ENCODE data around the gene EZR. TPM values are rescaled to one million over a fixed set of nuclear protein-coding genes. Genes with fewer than 3 reads are reported as not detected.

EZR gene
- total RNA-seq, 1 experiment from 2014 or later = 375 TPM

GRCh38 chr6:158743033-158743651 is 76.0 kb downstream of the EZR start:
- Histone ChIP-seq H3K18ac (ENCODE audit: insufficient read length, low read depth, low read length) (no peak overlapping the region), H3K4ac (ENCODE audit: low read depth, low read length) (no peak overlapping the region), H3K9me3 (ENCODE audit: control insufficient read depth, low read depth, low read length) (no peaks in the 10 kb centered on the region), H4K8ac (replicated peaks; ENCODE audit: insufficient read length, low read depth, low read length) (no peak overlapping the region), H4K91ac (ENCODE audit: insufficient read length, low read depth, low read length) (no peak overlapping the region), H4K20me1 (ENCODE audit: control insufficient read depth, insufficient read depth, insufficient read length) (no peaks in the 10 kb centered on the region), H2BK12ac (ENCODE audit: insufficient read length, low read depth, low read length) (no peak overlapping the region), H2BK20ac (ENCODE audit: low read depth, low read length, poor library complexity, severe bottlenecking) (no peak overlapping the region), H3K4me1 (ENCODE audit: insufficient read depth, low read length) (no peaks in the 10 kb centered on the region), H4K5ac (ENCODE audit: insufficient read length, low read depth, low read length) (no peak overlapping the region), H3K79me2 (ENCODE audit: insufficient read depth, low read length) (no peaks in the 10 kb centered on the region), H3K23ac (ENCODE audit: insufficient read length, low read depth, low read length) (no peak overlapping the region), H3K79me1 (ENCODE audit: insufficient read depth, low read depth, low read length, poor library complexity, severe bottlenecking) (no peaks in the 10 kb centered on the region), H3K4me2 (ENCODE audit: insufficient read depth, insufficient read length, low read length) (no peak overlapping the region), H3K14ac (ENCODE audit: insufficient read depth, low read length) (no peak overlapping the region), H3K56ac (ENCODE audit: insufficient read length, low read depth, low read length) (no peak overlapping the region), H2AFZ (ENCODE audit: low read length) (no peak overlapping the region), H2BK120ac (ENCODE audit: low read depth, low read length, poor library complexity, severe bottlenecking) (no peak overlapping the region), H3T11ph (ENCODE audit: low read length) (peak overlapping the region; percentile 36), H3K23me2 (ENCODE audit: insufficient read length, low read depth, low read length, poor library complexity, severe bottlenecking) (no peaks in the 10 kb centered on the region), H2BK15ac (ENCODE audit: low read depth, low read length) (no peak overlapping the region), H2BK5ac (ENCODE audit: insufficient read length, low read length) (no peak overlapping the region), H3K27me3 (ENCODE audit: insufficient read depth, low read length) (no peaks in the 10 kb centered on the region), H3K27ac (ENCODE audit: insufficient read length, low read depth, low read length) (no peak overlapping the region), H3K9ac (ENCODE audit: extremely low read depth, insufficient read length, low read length) (no peak overlapping the region), H2AK5ac (ENCODE audit: insufficient read length, low read length) (no peak overlapping the region)
- no peaks in the 10 kb centered on the region for H3K4me1 Mint-ChIP-seq
- H3K27me3 Mint-ChIP-seq (ENCODE audit: low read depth) = peaks cover 4% of the 10 kb centered on the region; the same call in 1 of the 2 replicates
- no CpG with 5 or more reads among the region's 6 CpGs for WGBS (ENCODE audit: extremely low coverage, insufficient read length, low lambda C conversion rate)
- peaks cover 8 to 10% of the 10 kb centered on the region in 2 experiments for H3K9me3 Mint-ChIP-seq
- no peak for DNase-seq
- no peak overlapping the region for H3K27ac Mint-ChIP-seq
- no peak overlapping the region for H3K4me3 Mint-ChIP-seq
- no peak for TF ChIP-seq CTCF (conservative IDR thresholded peaks at IDR 0.05)
- peaks cover 0 to 7% (median 7%) of the 10 kb centered on the region in 3 experiments; a peak in 4 of 7 replicates for H3K36me3 Mint-ChIP-seq (ENCODE audit: insufficient read depth in 1 of 3, low read depth in 3 of 3)
